SK-N-SH (cell line): ENCODE measurements around the gene FAM9C.

ENCODE experiments used
- CHD2 ChIP-seq: fragments of 150-350 bp; IDR thresholded peaks from 2 replicates; pipeline ENCODE4 v1.6.1; 2018; ENCODE audit warnings: low read length; ENCODE audit not compliant: partially characterized antibody
- CTCF ChIP-seq: fragments of 200-600 bp; sonication (generic); IDR thresholded peaks from 2 replicates; pipeline ENCODE4 v1.6.1; 2017; ENCODE audit warnings: antibody characterized with exemption, mild to moderate bottlenecking, moderate library complexity
- EP300 ChIP-seq, 2 experiments: IDR thresholded peaks; 2 replicates each; pipeline versions ENCODE4 v1.4.0 to v1.6.1; 2012; ENCODE audit warnings: borderline replicate concordance in 1 of 2, low read depth in 1 of 2, low read length in 1 of 2
- FOXM1 ChIP-seq: IDR thresholded peaks from 2 replicates; pipeline ENCODE4 v1.4.0; 2012; ENCODE audit warnings: low read depth, mild to moderate bottlenecking
- GATA2 ChIP-seq: sonication (generic); formaldehyde crosslinking; IDR thresholded peaks from 2 replicates; pipeline ENCODE4 v1.5.0; 2020; ENCODE audit warnings: mild to moderate bottlenecking, missing genetic modification reagents
- IRF3 ChIP-seq: fragments of 150-350 bp; IDR thresholded peaks from 2 replicates; pipeline ENCODE4 v1.6.1; 2016; ENCODE audit warnings: mild to moderate bottlenecking, low read depth, low read length
- MXI1 ChIP-seq: IDR thresholded peaks from 2 replicates; pipeline ENCODE4 v1.6.1; 2012; ENCODE audit warnings: mild to moderate bottlenecking, low read depth, low read length, improper control_type of control experiment
- POLR2AphosphoS5 ChIP-seq: IDR thresholded peaks from 2 replicates; pipeline ENCODE4 v1.6.1; 2012; ENCODE audit warnings: low read depth, low read length
- REST ChIP-seq: IDR thresholded peaks from 2 replicates; pipeline ENCODE4 v1.6.1; 2012; ENCODE audit warnings: mild to moderate bottlenecking, low read depth, low read length, moderate library complexity
- SMC3 ChIP-seq: IDR thresholded peaks from 2 replicates; pipeline ENCODE4 v1.6.1; 2012; ENCODE audit warnings: low read depth, low read length, improper control_type of control experiment
- TEAD4 ChIP-seq: IDR thresholded peaks from 2 replicates; pipeline ENCODE4 v1.4.0; 2012; ENCODE audit warnings: mild to moderate bottlenecking, borderline replicate concordance; ENCODE audit not compliant: insufficient read depth

- TF ChIP-seq CHD2 (no peak), CTCF (no peak), TEAD4 (no peak), REST (no peak), SMC3 (no peak), IRF3 (no peak), POLR2AphosphoS5 (no peak), GATA2 (CRISPR knock-in tag) (no peak), EP300 (IDR thresholded peaks at IDR 0.05; ENCODE audit: borderline replicate concordance in 1 of 2, low read depth in 1 of 2, low read length in 1 of 2) (no peak), MXI1 (no peak), FOXM1 (no peak)
These were observed 19.4 kb downstream of the FAM9C start for GRCh38 chrX:13024986-13025385.
